Bronchial epithelial cell (primary cell): ENCODE data around the gene PKDREJ. TPM values are rescaled to one million over a fixed set of nuclear protein-coding genes. Genes with fewer than 3 reads are reported as not detected.

Experiments
- DNase-seq: peaks from one replicate; pipeline ENCODE4 v3.0.0-alpha.2; 2010; ENCODE audit warnings: low read depth
- FAIRE-seq: peaks from 2 replicates; lab custom pipeline; 2011; peaks lifted over from hg19 to GRCh38; lab: Jason Lieb, UNC
- H3K27me3 ChIP-seq: 2 replicates; pipeline ENCODE4 v1.5.1; 2011; ENCODE audit warnings: low read length; ENCODE audit not compliant: control insufficient read depth, insufficient read depth
- H3K36me3 ChIP-seq: 2 replicates; pipeline ENCODE4 v1.5.1; 2011; ENCODE audit warnings: low read length; ENCODE audit not compliant: control insufficient read depth, insufficient read depth
- H3K4me3 ChIP-seq: 2 replicates; pipeline ENCODE4 v1.5.1; 2011; ENCODE audit warnings: mild to moderate bottlenecking, low read depth, low read length, control low read depth
- CTCF ChIP-seq: IDR thresholded peaks from 2 replicates; pipeline ENCODE4 v1.5.1; 2011; ENCODE audit warnings: mild to moderate bottlenecking, moderate library complexity, low read length, control low read depth, inconsistent platforms; ENCODE audit not compliant: insufficient read depth, severe bottlenecking
- total RNA-seq: library from RNA; depleted of rRNA; stranded (reverse); fragments of >200 nt; gene quantifications from 2 replicates; pipeline ENCODE4 v1.2.1, GENCODE V29; 2014

PKDREJ gene
- total RNA-seq, 1 donor from 2014 or later: not detected

- DNase-seq (peak; percentile 12), FAIRE-seq (peak; percentile 87)
- Histone ChIP-seq H3K27me3 (no peaks in the 10 kb centered on the region), H3K4me3 (no peak overlapping the region), H3K36me3 (peaks cover 1% of the 10 kb centered on the region)
- no peak for TF ChIP-seq CTCF
Measured at GRCh38 chr22:46213052-46213451, 50.1 kb downstream of the PKDREJ start.

GRCh38 chr22:46212195-46212594, 50.9 kb downstream of the PKDREJ start:
- Histone ChIP-seq H3K27me3 (no peaks in the 10 kb centered on the region), H3K4me3 (no peak overlapping the region), H3K36me3 (peaks cover 1% of the 10 kb centered on the region)
- FAIRE-seq: no peak
- no peak for DNase-seq
- no peak for TF ChIP-seq CTCF

GRCh38 chr22:46209262-46209661, 53.9 kb downstream of the PKDREJ start:
- H3K36me3 ChIP-seq: peaks cover 1% of the 10 kb centered on the region
- TF ChIP-seq CTCF: no peak
- no peak overlapping the region for H3K4me3 ChIP-seq
- DNase-seq: no peak
- FAIRE-seq: no peak
- H3K27me3 ChIP-seq: no peaks in the 10 kb centered on the region

Other genes starting within 250 kb of the PKDREJ start
- gene PPARA, start 112.8 kb downstream of the PKDREJ start, total RNA-seq: 7.6 and 10.5 TPM in 2 replicates
- gene CDPF1, start 13.1 kb downstream of the PKDREJ start, total RNA-seq: 8.7 and 9.5 TPM in 2 replicates
- gene TTC38, start 4.7 kb upstream of the PKDREJ start, total RNA-seq: 5.4 and 8.4 TPM in 2 replicates
- 0.13 and 0.26 TPM in 2 replicates for gene GTSE1, start 33.5 kb upstream of the PKDREJ start, total RNA-seq
- gene TRMU, start 72.4 kb upstream of the PKDREJ start, total RNA-seq: 32.3 and 38.7 TPM in 2 replicates